MM.1S (cell line): ENCODE results near the gene ZFYVE28.

Experiments
- EZH2 ChIP-seq: fragments of 300-600 bp; sonication (generic); optimal IDR thresholded peaks from 2 replicates; pipeline ENCODE3; 2017; ENCODE audit warnings: low read depth, mild to moderate bottlenecking, antibody characterized with exemption, low read length, mixed read lengths
- EZH2phosphoT487 ChIP-seq: fragments of 300-600 bp; sonication (generic); IDR thresholded peaks from 2 replicates; pipeline ENCODE4 v1.6.1; 2018; ENCODE audit warnings: antibody characterized with exemption, low read length
- TF ChIP-seq, protein P1 (sequence below): fragments of 300-600 bp; sonication (generic); IDR thresholded peaks from 2 replicates; pipeline ENCODE4 v1.5.1; 2016; ENCODE audit warnings: antibody characterized with exemption, low read length, mixed read lengths

DNA sequence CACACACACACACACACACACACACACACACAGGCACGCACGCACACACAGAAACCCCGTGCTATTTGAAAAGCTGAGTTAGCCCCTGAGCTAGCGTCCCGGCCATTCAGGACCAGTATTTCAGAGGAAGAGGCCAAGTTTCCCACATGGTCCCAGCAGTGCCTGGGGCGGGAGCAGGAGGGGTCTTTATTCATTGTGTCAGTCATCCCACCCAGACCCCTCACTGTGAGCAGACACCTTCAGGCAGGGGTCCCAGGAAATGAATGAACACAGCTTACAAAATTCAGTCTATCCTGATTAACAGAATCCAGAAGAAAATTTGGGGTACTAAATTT, 58.1 kb downstream of the ZFYVE28 start:
- TF ChIP-seq, protein P1, sequence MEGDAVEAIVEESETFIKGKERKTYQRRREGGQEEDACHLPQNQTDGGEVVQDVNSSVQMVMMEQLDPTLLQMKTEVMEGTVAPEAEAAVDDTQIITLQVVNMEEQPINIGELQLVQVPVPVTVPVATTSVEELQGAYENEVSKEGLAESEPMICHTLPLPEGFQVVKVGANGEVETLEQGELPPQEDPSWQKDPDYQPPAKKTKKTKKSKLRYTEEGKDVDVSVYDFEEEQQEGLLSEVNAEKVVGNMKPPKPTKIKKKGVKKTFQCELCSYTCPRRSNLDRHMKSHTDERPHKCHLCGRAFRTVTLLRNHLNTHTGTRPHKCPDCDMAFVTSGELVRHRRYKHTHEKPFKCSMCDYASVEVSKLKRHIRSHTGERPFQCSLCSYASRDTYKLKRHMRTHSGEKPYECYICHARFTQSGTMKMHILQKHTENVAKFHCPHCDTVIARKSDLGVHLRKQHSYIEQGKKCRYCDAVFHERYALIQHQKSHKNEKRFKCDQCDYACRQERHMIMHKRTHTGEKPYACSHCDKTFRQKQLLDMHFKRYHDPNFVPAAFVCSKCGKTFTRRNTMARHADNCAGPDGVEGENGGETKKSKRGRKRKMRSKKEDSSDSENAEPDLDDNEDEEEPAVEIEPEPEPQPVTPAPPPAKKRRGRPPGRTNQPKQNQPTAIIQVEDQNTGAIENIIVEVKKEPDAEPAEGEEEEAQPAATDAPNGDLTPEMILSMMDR = no peak
- TF ChIP-seq EZH2 (no peak), EZH2phosphoT487 (no peak)
